Astrocyte (in vitro differentiated cells and primary cell): ENCODE data around the gene ATP6V1B1. TPM values are rescaled to one million over a fixed set of nuclear protein-coding genes. Genes with fewer than 3 reads are reported as not detected.

Experiments used
- DNase-seq: peaks from one replicate; pipeline ENCODE4 v3.0.0-alpha.2; 2010; ENCODE audit warnings: low read depth
- FAIRE-seq: peaks from 2 replicates; lab custom pipeline; 2011; peaks lifted over from hg19 to GRCh38; lab: Jason Lieb, UNC
- H2AFZ ChIP-seq: 2 replicates; pipeline ENCODE4 v1.6.0; 2012; ENCODE audit warnings: low read depth, low read length, inconsistent platforms
- H3K27ac ChIP-seq: 2 replicates; pipeline ENCODE4 v1.5.1; 2011; ENCODE audit warnings: low read depth, low read length, inconsistent platforms
- H3K27me3 ChIP-seq: 2 replicates; pipeline ENCODE4 v1.6.0; 2011; ENCODE audit warnings: low read length, inconsistent platforms; ENCODE audit not compliant: insufficient read depth
- H3K36me3 ChIP-seq: 2 replicates; pipeline ENCODE4 v1.5.1; 2011; ENCODE audit warnings: low read length, inconsistent platforms; ENCODE audit not compliant: insufficient read depth
- H3K4me1 ChIP-seq: 2 replicates; pipeline ENCODE4 v1.5.1; 2011; ENCODE audit warnings: low read length, inconsistent platforms; ENCODE audit not compliant: insufficient read depth
- H3K4me2 ChIP-seq: 2 replicates; pipeline ENCODE4 v1.6.0; 2012; ENCODE audit warnings: low read length, inconsistent platforms
- H3K4me3 ChIP-seq: 2 replicates; pipeline ENCODE4 v1.5.1; 2011; ENCODE audit warnings: low read depth, mild to moderate bottlenecking, low read length, inconsistent platforms; ENCODE audit not compliant: insufficient read depth
- H3K79me2 ChIP-seq: 2 replicates; pipeline ENCODE4 v1.6.0; 2012; ENCODE audit warnings: mild to moderate bottlenecking, low read length, inconsistent platforms; ENCODE audit not compliant: insufficient read depth
- H3K9ac ChIP-seq: 2 replicates; pipeline ENCODE4 v1.6.0; 2012; ENCODE audit warnings: mild to moderate bottlenecking, low read length, inconsistent platforms
- H3K9me3 ChIP-seq: 2 replicates; pipeline ENCODE4 v1.5.1; 2012; ENCODE audit warnings: low read depth, mild to moderate bottlenecking, low read length, inconsistent platforms; ENCODE audit not compliant: insufficient read depth
- H4K20me1 ChIP-seq: 2 replicates; pipeline ENCODE4 v1.6.0; 2012; ENCODE audit warnings: low read length, inconsistent platforms; ENCODE audit not compliant: insufficient read depth
- H3K27ac Mint-ChIP-seq: one replicate; pipeline ENCODE4 v1.8.0; 2021; ENCODE audit warnings: mild to moderate bottlenecking, mixed read lengths; ENCODE audit not compliant: unreplicated experiment
- H3K27me3 Mint-ChIP-seq: one replicate; pipeline ENCODE4 v1.8.0; 2021; ENCODE audit warnings: low read depth, mixed read lengths; ENCODE audit not compliant: unreplicated experiment
- H3K36me3 Mint-ChIP-seq: one replicate; pipeline ENCODE4 v1.8.0; 2021; ENCODE audit warnings: low read depth, mixed read lengths; ENCODE audit not compliant: unreplicated experiment
- H3K4me1 Mint-ChIP-seq: one replicate; pipeline ENCODE4 v1.8.0; 2021; ENCODE audit warnings: low read depth, mixed read lengths; ENCODE audit not compliant: unreplicated experiment
- H3K4me3 Mint-ChIP-seq: one replicate; pipeline ENCODE4 v1.8.0; 2021; ENCODE audit warnings: mild to moderate bottlenecking, moderate library complexity, mixed read lengths; ENCODE audit not compliant: unreplicated experiment
- H3K9me3 Mint-ChIP-seq: one replicate; pipeline ENCODE4 v1.8.0; 2021; ENCODE audit warnings: mild to moderate bottlenecking, mixed read lengths; ENCODE audit not compliant: unreplicated experiment
- CTCF ChIP-seq: IDR thresholded peaks from 2 replicates; pipeline ENCODE4 v1.5.1; 2011; ENCODE audit warnings: low read depth, mild to moderate bottlenecking, inconsistent platforms, low read length, moderate library complexity; ENCODE audit not compliant: insufficient read depth
- EZH2 ChIP-seq: IDR thresholded peaks from 2 replicates; pipeline ENCODE4 v1.6.1; 2012; ENCODE audit warnings: mild to moderate bottlenecking, low read length, inconsistent platforms; ENCODE audit not compliant: insufficient read depth
- total RNA-seq: library from RNA; stranded (reverse); gene quantifications from 2 replicates; pipeline ENCODE4 v1.2.1, GENCODE V29; 2021

ATP6V1B1 gene
- total RNA-seq, 1 donor from 2014 or later: not detected

GRCh38 chr2:70948337-70949003 lies 12.8 kb downstream of the ATP6V1B1 start:
- Histone ChIP-seq H3K9ac (peak overlapping the region; percentile 43), H3K4me3 (peak overlapping the region; percentile 23), H3K9me3 (no peaks in the 10 kb centered on the region), H2AFZ (peak overlapping the region; percentile 81), H3K36me3 (no peaks in the 10 kb centered on the region), H4K20me1 (no peaks in the 10 kb centered on the region), H3K4me2 (peak overlapping the region; percentile 69), H3K4me1 (peaks cover 15% of the 10 kb centered on the region), H3K27me3 (peaks cover 3% of the 10 kb centered on the region), H3K79me2 (no peaks in the 10 kb centered on the region), H3K27ac (no peak overlapping the region)
- Mint-ChIP-seq H3K4me3 (peak overlapping the region; percentile 17), H3K36me3 (no peaks in the 10 kb centered on the region), H3K4me1 (peaks cover 28% of the 10 kb centered on the region), H3K27me3 (peaks cover 16% of the 10 kb centered on the region), H3K9me3 (no peaks in the 10 kb centered on the region), H3K27ac (peak overlapping the region; percentile 79)
- DNase-seq (peak; percentile 33), FAIRE-seq (no peak)
- TF ChIP-seq EZH2: no peak
- peak; percentile 57 for TF ChIP-seq CTCF

GRCh38 chr2:70949086-70949485 lies 13.4 kb downstream of the ATP6V1B1 start:
- Histone ChIP-seq H3K79me2 (no peaks in the 10 kb centered on the region), H3K27ac (no peak overlapping the region), H3K9me3 (no peaks in the 10 kb centered on the region), H4K20me1 (no peaks in the 10 kb centered on the region), H3K9ac (no peak overlapping the region), H2AFZ (no peak overlapping the region), H3K4me1 (peaks cover 15% of the 10 kb centered on the region), H3K36me3 (no peaks in the 10 kb centered on the region), H3K4me2 (no peak overlapping the region), H3K27me3 (peaks cover 4% of the 10 kb centered on the region), H3K4me3 (no peak overlapping the region)
- Mint-ChIP-seq H3K27me3 (peaks cover 10% of the 10 kb centered on the region), H3K36me3 (no peaks in the 10 kb centered on the region), H3K4me1 (peaks cover 26% of the 10 kb centered on the region), H3K9me3 (no peaks in the 10 kb centered on the region), H3K4me3 (no peak overlapping the region), H3K27ac (no peak overlapping the region)
- FAIRE-seq: no peak
- DNase-seq: no peak
- TF ChIP-seq CTCF (no peak), EZH2 (no peak)

- H3K79me2 ChIP-seq: no peaks in the 10 kb centered on the region
- H3K36me3 Mint-ChIP-seq: no peaks in the 10 kb centered on the region
- TF ChIP-seq CTCF (no peak), EZH2 (no peak)
- H3K4me3 ChIP-seq: no peak overlapping the region
- H3K27ac Mint-ChIP-seq: no peak overlapping the region
- FAIRE-seq: no peak
- H3K9me3 ChIP-seq: no peaks in the 10 kb centered on the region
- no peak overlapping the region for H3K4me3 Mint-ChIP-seq
- peaks cover 27% of the 10 kb centered on the region for H3K27me3 Mint-ChIP-seq
- peaks cover 21% of the 10 kb centered on the region for H3K27me3 ChIP-seq
- H3K27ac ChIP-seq: no peak overlapping the region
- no peaks in the 10 kb centered on the region for H3K4me1 Mint-ChIP-seq
- H2AFZ ChIP-seq: no peak overlapping the region
- H4K20me1 ChIP-seq: no peaks in the 10 kb centered on the region
- H3K36me3 ChIP-seq: no peaks in the 10 kb centered on the region
- H3K9me3 Mint-ChIP-seq: no peaks in the 10 kb centered on the region
- H3K4me1 ChIP-seq: no peaks in the 10 kb centered on the region
- H3K4me2 ChIP-seq: no peak overlapping the region
- no peak for DNase-seq
- H3K9ac ChIP-seq: no peak overlapping the region
Measured at GRCh38 chr2:70954886-70955285, 19.2 kb downstream of the ATP6V1B1 start.
